ENCODE results near the gene EFCAB7. TPM values are rescaled to one million over a fixed set of nuclear protein-coding genes. Genes with fewer than 3 reads are reported as not detected.

EFCAB7 gene
- total RNA-seq, 1 donor from 2014 or later = 3.7 TPM

- no peak for DNase-seq (ENCODE audit: low read depth)
- no peak overlapping the region for H2AFZ ChIP-seq (ENCODE audit: low read depth, low read length)
- H3K9me3 ChIP-seq (ENCODE audit: insufficient read depth, low read depth, low read length) = no peaks in the 10 kb centered on the region
- Mint-ChIP-seq H3K27ac (ENCODE audit: unreplicated experiment) (no peak overlapping the region), H3K4me3 (ENCODE audit: unreplicated experiment) (no peak overlapping the region), H3K27me3 (ENCODE audit: low read depth, unreplicated experiment) (no peaks in the 10 kb centered on the region), H3K9me3 (ENCODE audit: unreplicated experiment) (no peaks in the 10 kb centered on the region), H3K4me1 (ENCODE audit: low read depth, unreplicated experiment) (no peaks in the 10 kb centered on the region), H3K36me3 (ENCODE audit: low read depth, unreplicated experiment) (no peaks in the 10 kb centered on the region)
- no peak for TF ChIP-seq EZH2 (IDR thresholded peaks at IDR 0.05; ENCODE audit: insufficient read depth, low read length)
- TF ChIP-seq CTCF (IDR thresholded peaks at IDR 0.05; ENCODE audit: insufficient read depth, low read depth, low read length) = no peak
- peak; percentile 62 for FAIRE-seq
- H3K27ac ChIP-seq (ENCODE audit: low read depth, low read length) = no peak overlapping the region
- H3K9ac ChIP-seq (ENCODE audit: low read length) = no peak overlapping the region
- H3K27me3 ChIP-seq (ENCODE audit: insufficient read depth, low read length) = no peaks in the 10 kb centered on the region
- no peaks in the 10 kb centered on the region for H3K79me2 ChIP-seq (ENCODE audit: insufficient read depth, low read length)
- H3K36me3 ChIP-seq (ENCODE audit: insufficient read depth, low read length) = peaks cover 7% of the 10 kb centered on the region
- no peaks in the 10 kb centered on the region for H4K20me1 ChIP-seq (ENCODE audit: insufficient read depth, low read length)
- no peak overlapping the region for H3K4me2 ChIP-seq (ENCODE audit: low read length)
- H3K4me3 ChIP-seq (ENCODE audit: insufficient read depth, low read depth, low read length) = no peak overlapping the region
- H3K4me1 ChIP-seq (ENCODE audit: insufficient read depth, low read length) = no peaks in the 10 kb centered on the region
Measured at GRCh38 chr1:63532727-63533126, 9.4 kb downstream of the EFCAB7 start.

- Histone ChIP-seq H3K27ac (ENCODE audit: low read depth, low read length) (no peak overlapping the region), H3K36me3 (ENCODE audit: insufficient read depth, low read length) (peaks cover 7% of the 10 kb centered on the region), H3K4me1 (ENCODE audit: insufficient read depth, low read length) (no peaks in the 10 kb centered on the region), H3K79me2 (ENCODE audit: insufficient read depth, low read length) (no peaks in the 10 kb centered on the region), H3K9ac (ENCODE audit: low read length) (no peak overlapping the region), H2AFZ (ENCODE audit: low read depth, low read length) (no peak overlapping the region), H3K4me3 (ENCODE audit: insufficient read depth, low read depth, low read length) (no peak overlapping the region), H4K20me1 (ENCODE audit: insufficient read depth, low read length) (no peaks in the 10 kb centered on the region), H3K27me3 (ENCODE audit: insufficient read depth, low read length) (no peaks in the 10 kb centered on the region), H3K4me2 (ENCODE audit: low read length) (no peak overlapping the region), H3K9me3 (ENCODE audit: insufficient read depth, low read depth, low read length) (no peaks in the 10 kb centered on the region)
- H3K36me3 Mint-ChIP-seq (ENCODE audit: low read depth, unreplicated experiment) = no peaks in the 10 kb centered on the region
- no peaks in the 10 kb centered on the region for H3K27me3 Mint-ChIP-seq (ENCODE audit: low read depth, unreplicated experiment)
- no peak overlapping the region for H3K27ac Mint-ChIP-seq (ENCODE audit: unreplicated experiment)
- no peak for FAIRE-seq
- DNase-seq (ENCODE audit: low read depth) = no peak
- TF ChIP-seq CTCF (IDR thresholded peaks at IDR 0.05; ENCODE audit: insufficient read depth, low read depth, low read length) (no peak), EZH2 (IDR thresholded peaks at IDR 0.05; ENCODE audit: insufficient read depth, low read length) (no peak)
- H3K4me1 Mint-ChIP-seq (ENCODE audit: low read depth, unreplicated experiment) = no peaks in the 10 kb centered on the region
- no peak overlapping the region for H3K4me3 Mint-ChIP-seq (ENCODE audit: unreplicated experiment)
- H3K9me3 Mint-ChIP-seq (ENCODE audit: unreplicated experiment) = no peaks in the 10 kb centered on the region
Measured at GRCh38 chr1:63533931-63534330, 10.6 kb downstream of the EFCAB7 start.

- TF ChIP-seq CTCF (IDR thresholded peaks at IDR 0.05; ENCODE audit: insufficient read depth, low read depth, low read length) = no peak
- no peak for TF ChIP-seq EZH2 (IDR thresholded peaks at IDR 0.05; ENCODE audit: insufficient read depth, low read length)
- Histone ChIP-seq H3K79me2 (ENCODE audit: insufficient read depth, low read length) (no peaks in the 10 kb centered on the region), H3K36me3 (ENCODE audit: insufficient read depth, low read length) (peaks cover 7% of the 10 kb centered on the region), H3K4me1 (ENCODE audit: insufficient read depth, low read length) (no peaks in the 10 kb centered on the region), H4K20me1 (ENCODE audit: insufficient read depth, low read length) (no peaks in the 10 kb centered on the region), H3K27ac (ENCODE audit: low read depth, low read length) (no peak overlapping the region), H3K4me2 (ENCODE audit: low read length) (no peak overlapping the region), H3K4me3 (ENCODE audit: insufficient read depth, low read depth, low read length) (no peak overlapping the region), H3K9me3 (ENCODE audit: insufficient read depth, low read depth, low read length) (no peaks in the 10 kb centered on the region), H2AFZ (ENCODE audit: low read depth, low read length) (no peak overlapping the region), H3K9ac (ENCODE audit: low read length) (no peak overlapping the region), H3K27me3 (ENCODE audit: insufficient read depth, low read length) (no peaks in the 10 kb centered on the region)
- no peaks in the 10 kb centered on the region for H3K27me3 Mint-ChIP-seq (ENCODE audit: low read depth, unreplicated experiment)
- DNase-seq (ENCODE audit: low read depth) (no peak), FAIRE-seq (no peak)
- no peak overlapping the region for H3K27ac Mint-ChIP-seq (ENCODE audit: unreplicated experiment)
- no peaks in the 10 kb centered on the region for H3K4me1 Mint-ChIP-seq (ENCODE audit: low read depth, unreplicated experiment)
- H3K36me3 Mint-ChIP-seq (ENCODE audit: low read depth, unreplicated experiment) = no peaks in the 10 kb centered on the region
- H3K4me3 Mint-ChIP-seq (ENCODE audit: unreplicated experiment) = no peak overlapping the region
- no peaks in the 10 kb centered on the region for H3K9me3 Mint-ChIP-seq (ENCODE audit: unreplicated experiment)
Measured at GRCh38 chr1:63534406-63534805, 11.1 kb downstream of the EFCAB7 start.

Data from astrocyte (in vitro differentiated cells and primary cell).